AG09309 (cell line): ENCODE results near the gene HS2ST1.
"Not testable (repeated sequence)": the region's sequence is repeated elsewhere in the genome, so short reads cannot be mapped to it uniquely, and the experiment has no call there.

Experiments
- DNase-seq: peaks from one replicate; pipeline ENCODE4 v3.0.0-alpha.2; 2010; ENCODE audit warnings: low read depth
- H3K4me3 ChIP-seq: 2 replicates; pipeline ENCODE4 v1.5.1; 2011; ENCODE audit warnings: mild to moderate bottlenecking, low read depth, low read length, moderate library complexity; ENCODE audit not compliant: control insufficient read depth
- TF ChIP-seq, protein P1 (sequence below): IDR thresholded peaks from 2 replicates; pipeline ENCODE4 v1.5.1; 2011; ENCODE audit warnings: mild to moderate bottlenecking, low read depth, low read length, inconsistent platforms; ENCODE audit not compliant: insufficient read depth, control insufficient read depth; ENCODE audit errors: missing control alignments

Gene HS2ST1

GRCh38 chr1:87024936-87025540 is 110.6 kb downstream of the HS2ST1 start:
- H3K4me3 ChIP-seq, result no peak overlapping the region
- TF ChIP-seq, protein P1, sequence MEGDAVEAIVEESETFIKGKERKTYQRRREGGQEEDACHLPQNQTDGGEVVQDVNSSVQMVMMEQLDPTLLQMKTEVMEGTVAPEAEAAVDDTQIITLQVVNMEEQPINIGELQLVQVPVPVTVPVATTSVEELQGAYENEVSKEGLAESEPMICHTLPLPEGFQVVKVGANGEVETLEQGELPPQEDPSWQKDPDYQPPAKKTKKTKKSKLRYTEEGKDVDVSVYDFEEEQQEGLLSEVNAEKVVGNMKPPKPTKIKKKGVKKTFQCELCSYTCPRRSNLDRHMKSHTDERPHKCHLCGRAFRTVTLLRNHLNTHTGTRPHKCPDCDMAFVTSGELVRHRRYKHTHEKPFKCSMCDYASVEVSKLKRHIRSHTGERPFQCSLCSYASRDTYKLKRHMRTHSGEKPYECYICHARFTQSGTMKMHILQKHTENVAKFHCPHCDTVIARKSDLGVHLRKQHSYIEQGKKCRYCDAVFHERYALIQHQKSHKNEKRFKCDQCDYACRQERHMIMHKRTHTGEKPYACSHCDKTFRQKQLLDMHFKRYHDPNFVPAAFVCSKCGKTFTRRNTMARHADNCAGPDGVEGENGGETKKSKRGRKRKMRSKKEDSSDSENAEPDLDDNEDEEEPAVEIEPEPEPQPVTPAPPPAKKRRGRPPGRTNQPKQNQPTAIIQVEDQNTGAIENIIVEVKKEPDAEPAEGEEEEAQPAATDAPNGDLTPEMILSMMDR, result peak; percentile 61
- DNase-seq, result peak; percentile 5

DNA sequence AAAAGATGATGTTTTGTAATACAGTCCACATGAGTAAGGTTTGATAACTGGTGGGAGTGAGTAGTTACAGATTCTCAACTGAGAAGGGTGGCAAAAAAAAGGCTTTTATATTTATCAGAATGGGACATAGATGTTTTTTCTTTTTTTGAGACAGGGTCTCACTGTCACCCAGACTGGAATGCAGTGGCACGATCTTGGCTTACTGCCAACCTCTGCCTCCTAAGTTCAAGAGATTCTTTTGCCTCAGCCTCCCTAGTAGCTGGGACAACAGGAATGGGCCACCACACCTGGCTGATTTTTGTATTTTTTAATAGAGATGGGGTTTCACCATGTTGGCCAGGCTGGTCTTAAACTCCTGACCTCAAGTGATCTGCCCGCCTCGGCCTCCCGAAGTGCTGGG is 113.1 kb downstream of the HS2ST1 start:
- DNase-seq, H3K4me3 ChIP-seq: not testable (repeated sequence)

DNA sequence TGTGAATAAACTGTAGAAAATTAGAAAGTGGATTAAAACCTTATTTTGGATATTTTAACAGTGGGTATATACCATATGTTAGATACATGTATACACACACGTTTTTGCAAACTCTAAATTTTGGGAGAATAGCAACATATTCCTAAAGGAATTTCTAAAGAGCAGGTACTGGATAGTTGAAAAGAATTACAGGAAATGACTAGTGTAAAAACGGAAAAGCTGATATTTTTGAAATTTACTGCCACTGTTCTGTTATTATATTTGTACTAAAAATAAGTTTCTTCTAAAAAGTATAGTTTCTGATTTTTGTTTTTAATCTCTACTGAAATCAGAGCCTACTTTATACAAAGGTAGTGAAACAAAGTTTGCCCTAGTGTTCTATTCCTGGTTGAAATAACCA is 114.1 kb downstream of the HS2ST1 start:
- H3K4me3 ChIP-seq, result no peak overlapping the region
- no peak for DNase-seq
- TF ChIP-seq, protein P1, result no peak

- TF ChIP-seq, protein P1, result no peak
- no peak for DNase-seq
Measured at GRCh38 chr1:87030740-87031690, 116.6 kb downstream of the HS2ST1 start.

DNA sequence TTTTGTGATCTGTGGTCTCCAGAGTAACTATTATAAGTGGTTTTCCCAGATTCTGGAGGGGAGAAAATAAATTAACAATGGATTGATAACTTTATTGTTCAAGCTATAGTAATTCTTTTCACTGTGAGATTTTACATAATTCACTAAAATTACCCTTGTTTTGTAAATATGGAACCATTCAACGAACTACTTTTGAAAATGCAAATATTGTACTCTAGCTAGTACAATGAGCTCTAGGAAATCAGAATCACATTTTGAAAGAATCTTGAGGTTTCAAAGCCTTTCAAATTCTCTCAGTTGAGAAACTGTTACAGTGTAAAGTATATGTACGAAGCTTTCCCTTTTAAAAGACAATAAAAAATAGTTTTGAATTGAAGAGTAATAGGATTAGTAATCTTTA is 119.9 kb downstream of the HS2ST1 start:
- H3K4me3 ChIP-seq, result no peak overlapping the region
- no peak for DNase-seq
- TF ChIP-seq, protein P1, result no peak

More at GRCh38 chr1:87030740-87031690, 116.6 kb downstream of the HS2ST1 start:
- no peak overlapping the region for H3K4me3 ChIP-seq

GRCh38 chr1:87039096-87039495 is 124.7 kb downstream of the HS2ST1 start:
- H3K4me3 ChIP-seq, result no peak overlapping the region
- DNase-seq, result no peak
- TF ChIP-seq, protein P1, result no peak
